Measurements from ENCODE around the gene TMEM11.
"Not testable (repeated sequence)": the region's sequence is repeated elsewhere in the genome, so short reads cannot be mapped to it uniquely, and the experiment has no call there.

Gene TMEM11

DNA sequence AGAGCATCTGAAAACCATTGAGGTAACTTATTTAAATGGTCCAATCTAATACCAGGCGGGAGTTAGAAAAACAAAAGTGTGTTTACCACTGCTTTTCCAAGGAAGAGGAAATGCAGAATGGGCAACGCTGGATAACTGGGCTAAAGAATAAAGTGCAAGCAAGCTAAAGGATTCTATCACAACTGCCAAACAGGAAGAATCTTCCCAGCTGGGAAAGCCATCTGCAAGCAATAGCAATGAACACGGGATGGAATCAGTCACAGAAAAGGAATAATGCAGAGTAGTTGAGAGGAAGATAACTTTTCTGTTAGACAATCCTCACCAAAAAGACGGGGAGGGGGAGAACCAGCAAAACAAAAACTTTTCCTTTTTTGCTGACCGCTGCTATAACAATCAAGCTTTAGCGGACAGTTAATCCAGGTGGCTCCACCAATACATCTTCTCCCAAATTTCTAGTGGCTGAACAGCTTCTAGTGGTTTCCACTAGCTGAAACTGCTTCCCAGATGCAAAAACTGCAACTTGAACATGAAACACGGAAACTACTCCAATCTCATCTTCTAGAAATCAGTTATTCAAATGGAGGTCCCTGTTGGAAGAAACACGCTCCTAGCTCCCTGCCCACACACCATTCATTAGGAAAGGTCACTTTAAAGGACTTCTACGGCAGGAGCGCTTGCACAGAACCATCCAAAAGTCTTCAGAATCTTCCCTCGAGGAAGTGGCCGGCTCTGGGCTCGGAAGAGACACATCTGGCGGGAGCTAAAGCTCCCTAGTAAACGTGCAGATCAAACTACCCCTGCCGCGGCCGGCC lies 929 bp downstream of the TMEM11 start:
- in situ Hi-C loops (cut with MboI; ENCODE audit: low sequenced_read_pairs): no loop called here

DNA sequence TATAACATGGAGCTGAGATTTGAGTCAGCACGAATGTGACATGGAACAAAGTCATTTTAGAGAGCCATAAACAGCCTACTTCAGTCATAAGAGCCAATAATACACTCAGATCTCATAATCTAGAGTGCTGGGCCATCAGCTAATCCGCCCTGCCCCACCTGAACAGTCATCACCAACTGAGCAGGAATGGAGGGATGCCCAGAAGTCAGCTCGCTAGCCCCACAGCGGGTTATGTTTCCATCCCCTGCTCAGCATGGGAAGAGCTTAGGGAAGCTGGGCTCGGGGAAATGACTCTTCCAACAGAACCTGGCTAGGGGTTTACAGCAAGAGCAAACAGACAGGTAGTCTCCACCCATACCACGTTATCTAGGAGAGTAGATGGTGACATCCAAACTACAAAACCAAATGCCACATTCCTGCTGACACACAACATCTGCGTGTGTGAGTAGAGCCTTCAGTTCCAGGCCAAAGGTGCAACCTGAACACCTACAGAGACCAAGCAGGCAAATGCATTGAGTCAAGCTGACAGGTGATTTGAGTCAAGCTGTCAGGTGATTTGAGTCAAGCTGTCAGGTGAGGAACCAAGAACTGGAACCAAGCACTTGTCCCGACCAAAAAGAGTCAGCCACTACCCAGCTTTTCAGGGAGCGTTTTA lies 2.0 kb downstream of the TMEM11 start:
- in situ Hi-C loops (cut with MboI; ENCODE audit: low sequenced_read_pairs): no loop called here

DNA sequence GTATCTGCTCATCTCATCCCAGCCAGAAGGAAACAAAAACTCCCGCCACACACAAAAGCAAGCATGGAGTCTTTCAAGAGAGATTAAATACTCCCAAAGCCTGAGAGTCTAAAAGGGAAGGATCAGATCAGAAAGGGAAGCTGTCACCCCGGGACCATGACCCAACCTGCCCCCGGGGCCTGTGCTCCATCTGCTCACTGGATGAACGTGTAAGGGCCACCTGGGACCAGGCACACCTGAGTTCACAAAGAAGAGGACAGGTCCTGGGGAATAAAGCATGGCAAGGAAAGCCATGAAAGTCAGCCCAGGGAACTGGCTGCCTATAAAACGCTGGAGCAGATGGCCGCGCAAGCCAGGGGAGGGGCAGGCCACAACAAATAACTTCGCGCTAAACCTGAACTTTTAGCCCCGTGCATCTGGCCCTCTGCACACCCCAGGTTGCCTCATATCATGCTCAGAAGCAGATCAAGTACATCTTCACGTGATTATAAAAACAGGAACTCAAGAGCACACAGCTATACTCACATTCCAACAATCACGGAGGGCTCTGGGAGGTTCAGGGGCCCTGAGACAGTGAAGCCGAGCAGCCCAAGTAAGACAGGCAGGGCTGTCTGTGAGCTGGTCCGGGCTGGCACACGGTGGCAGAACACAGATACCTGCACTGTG lies 3.4 kb downstream of the TMEM11 start:
- in situ Hi-C loops (cut with MboI; ENCODE audit: low sequenced_read_pairs): no loop called here

DNA sequence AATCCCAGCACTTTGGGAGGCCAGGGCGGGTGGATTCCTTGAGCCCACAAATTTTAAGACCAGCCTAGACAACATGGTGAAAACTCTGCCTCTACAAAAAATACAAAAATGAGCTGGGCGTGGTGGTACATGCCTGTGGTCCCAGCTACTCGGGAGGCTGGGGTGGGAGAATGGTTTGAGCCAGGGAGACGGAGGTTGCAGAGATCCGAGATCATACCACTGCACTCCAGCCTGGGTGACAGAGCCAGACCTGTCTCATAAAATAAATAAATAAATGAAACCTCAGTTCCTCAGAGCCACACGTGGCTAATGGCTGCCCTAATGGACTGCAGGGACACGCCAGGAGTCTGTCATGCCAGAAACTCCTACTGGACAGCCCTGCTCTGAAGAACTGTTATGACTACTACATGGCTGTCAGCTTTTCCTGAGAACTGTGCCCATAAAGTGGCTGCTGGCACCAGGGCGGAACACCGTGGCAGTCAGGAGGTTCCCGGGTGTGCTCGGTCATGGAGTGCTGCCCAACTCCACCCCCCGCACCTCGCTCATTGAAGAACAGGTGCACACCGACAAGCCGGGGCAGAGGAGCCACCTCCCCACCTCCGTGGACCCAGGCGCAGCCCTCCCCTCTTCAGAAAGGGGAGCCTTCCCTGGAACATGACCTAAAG lies 4.3 kb downstream of the TMEM11 start:
- in situ Hi-C loops (cut with MboI; ENCODE audit: low sequenced_read_pairs): no loop called here

DNA sequence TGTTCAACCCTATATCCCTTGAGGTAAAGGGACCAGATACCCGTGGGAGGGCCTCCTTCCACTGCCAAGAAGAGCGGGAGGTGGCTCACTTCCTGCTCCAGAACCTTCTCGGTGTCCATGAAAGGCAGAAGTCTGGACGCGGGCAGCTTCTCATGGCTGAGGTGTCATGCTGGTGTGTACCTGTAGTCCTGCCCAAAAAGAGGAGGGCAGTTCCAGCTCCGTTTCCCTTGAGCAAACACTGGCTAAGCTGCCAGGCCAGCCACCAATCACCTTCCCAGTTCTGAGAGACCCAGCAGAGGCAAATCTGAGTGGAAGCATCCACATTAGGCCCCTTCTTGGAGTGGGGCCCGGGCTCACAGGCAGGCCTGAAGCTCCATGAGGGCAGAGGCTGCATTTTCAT lies 5.6 kb downstream of the TMEM11 start:
- in situ Hi-C loops (cut with MboI; ENCODE audit: low sequenced_read_pairs): no loop called here

DNA sequence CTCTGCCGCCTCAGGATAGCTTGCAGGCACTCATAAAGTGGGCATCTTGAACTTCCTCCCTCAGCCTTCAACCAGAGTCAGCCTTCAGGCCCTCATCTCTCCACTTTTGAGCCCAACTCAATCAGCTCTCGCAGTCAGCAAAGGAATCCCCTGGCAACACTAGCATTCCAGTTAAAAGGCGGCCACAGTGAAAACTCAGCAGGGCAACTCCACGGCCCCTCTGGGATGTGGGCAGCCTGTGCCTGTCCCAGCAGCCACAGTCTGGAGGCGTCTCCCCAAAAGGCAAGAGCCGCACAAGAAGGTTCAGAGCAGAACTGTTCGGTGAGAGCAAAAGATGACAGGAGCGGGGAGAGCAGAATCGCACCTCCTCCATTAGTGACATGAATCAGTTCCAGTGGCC lies 9.0 kb downstream of the TMEM11 start:
- in situ Hi-C loops (cut with MboI; ENCODE audit: low sequenced_read_pairs): no loop called here

DNA sequence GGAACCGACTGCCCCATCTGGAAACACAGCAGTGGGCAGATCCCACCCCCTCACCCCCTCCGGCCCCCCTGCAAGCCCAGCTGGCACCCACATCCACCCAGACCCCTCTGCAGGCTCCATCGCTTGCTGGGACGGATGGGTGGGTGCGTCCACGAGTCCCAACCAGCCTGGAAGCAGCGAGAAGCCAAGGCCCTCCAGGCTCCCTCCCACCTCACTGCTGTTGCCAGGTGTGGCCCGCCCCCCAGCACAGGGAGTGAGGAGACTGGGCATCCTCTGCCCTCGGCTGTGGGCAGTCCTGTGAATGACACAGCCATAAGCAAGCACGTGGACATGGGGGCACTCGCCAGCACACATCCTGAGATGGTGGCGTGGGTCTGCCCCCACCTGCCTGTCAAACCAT lies 11.4 kb downstream of the TMEM11 start:
- in situ Hi-C loops (cut with MboI; ENCODE audit: low sequenced_read_pairs): no loop called here

DNA sequence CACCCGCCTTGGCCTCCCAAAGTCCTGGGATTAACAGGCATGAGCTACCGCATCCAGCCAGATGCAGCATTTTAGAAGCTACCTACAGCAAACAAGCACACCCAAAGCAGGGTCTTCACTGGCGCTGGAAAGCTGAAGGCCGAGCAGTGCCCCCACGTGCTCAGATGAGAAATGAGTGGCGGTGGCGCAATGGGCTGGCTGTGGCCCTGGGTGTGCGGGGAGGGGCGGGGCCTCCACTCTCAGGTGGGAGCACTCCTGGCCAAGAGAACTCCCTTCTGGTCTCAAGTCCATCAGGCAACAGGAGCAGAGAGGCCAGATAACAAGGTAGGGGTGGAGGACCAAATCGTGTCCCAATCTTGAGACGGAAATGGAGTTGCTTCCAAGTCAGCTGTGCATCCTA lies 12.1 kb downstream of the TMEM11 start:
- in situ Hi-C loops (cut with MboI; ENCODE audit: low sequenced_read_pairs): no loop called here

DNA sequence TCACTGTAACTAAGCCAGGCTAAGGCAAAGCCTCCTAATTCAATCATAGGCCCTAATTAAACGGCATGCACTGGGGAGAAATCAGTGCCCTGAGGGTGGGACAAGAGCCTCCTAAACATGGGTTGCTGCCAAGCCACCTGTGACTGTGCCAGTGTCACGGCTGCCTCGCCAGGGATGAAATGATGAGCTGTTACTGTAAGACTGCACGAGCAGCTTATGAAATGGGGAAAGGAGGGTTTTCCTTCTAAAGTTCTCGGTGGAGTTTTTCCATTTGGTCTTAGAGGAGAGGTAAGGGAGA lies 12.7 kb downstream of the TMEM11 start:
- in situ Hi-C loops (cut with MboI; ENCODE audit: low sequenced_read_pairs): no loop called here

DNA sequence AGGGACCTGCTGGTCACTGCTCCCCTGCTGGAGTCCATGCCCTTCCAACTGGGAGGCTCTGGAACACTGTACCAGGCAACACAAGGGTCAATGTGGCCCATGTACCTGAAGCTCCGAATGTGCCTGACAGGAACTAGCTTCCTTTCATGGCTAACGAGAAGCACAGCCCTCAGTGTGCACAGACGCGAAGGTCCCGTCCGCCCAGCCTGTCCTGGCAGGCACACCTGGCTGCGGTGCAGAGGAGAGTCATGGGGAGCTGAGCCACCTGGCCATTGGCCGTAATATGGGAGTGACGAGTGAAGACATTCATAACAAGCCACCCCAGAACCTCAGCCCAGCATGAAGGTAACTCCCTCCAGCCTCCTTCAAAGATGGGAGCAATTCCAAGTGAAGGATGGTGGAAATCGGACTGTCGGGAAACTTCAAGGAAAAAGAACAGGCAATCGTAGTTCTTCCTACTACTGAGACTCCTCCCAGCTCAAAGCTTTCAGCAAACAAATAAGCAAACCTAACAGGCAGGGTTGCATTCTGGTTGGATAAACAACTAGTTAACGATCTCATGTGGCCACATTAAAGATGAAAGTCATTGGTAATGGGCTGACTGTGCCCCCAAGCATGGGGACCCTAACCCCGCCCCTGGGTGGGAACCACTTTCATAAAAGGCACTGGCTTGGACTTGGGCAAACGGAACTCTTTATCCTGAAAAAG lies 13.2 kb downstream of the TMEM11 start:
- in situ Hi-C loops (cut with MboI; ENCODE audit: low sequenced_read_pairs): no loop called here

DNA sequence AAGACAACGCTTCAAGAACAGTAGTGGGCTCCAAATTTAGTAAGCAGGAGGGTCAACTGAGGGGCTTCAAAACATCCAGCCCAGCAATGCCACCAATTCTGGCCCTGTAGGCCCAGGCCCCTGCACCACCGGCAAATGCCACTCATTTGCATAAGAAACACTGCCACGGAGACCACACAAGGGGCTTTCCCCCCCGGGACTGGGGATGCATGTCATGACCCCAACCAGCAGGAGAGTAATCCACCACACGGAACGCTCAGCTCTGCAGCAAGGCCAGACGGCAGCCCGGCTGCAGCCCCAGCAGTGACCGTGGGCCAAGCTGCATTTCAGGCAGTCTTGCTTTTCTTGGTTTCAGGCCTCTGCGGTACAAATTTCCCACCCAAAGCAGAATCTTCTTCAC lies 14.1 kb downstream of the TMEM11 start:
- in situ Hi-C loops (cut with MboI; ENCODE audit: low sequenced_read_pairs): no loop called here

DNA sequence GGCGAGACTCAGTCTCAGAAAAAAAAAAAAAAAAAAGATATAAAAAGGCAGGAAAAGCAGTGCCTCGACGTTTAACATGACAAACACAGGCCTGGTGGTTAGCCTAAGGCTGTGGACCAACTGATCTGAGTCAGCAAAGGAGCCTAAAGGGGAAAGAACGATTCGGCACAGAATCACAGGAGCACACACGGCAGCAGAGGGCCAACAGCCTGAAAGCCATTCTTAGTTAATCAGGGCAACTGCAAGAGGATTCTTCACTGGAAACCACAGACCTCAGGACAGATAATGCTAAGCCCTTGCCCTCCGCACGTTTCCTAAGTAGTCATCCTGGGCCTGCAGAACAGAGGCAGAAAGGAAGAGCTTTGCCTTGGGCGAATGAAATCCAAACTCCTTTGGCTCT lies 14.7 kb downstream of the TMEM11 start:
- in situ Hi-C loops (cut with MboI; ENCODE audit: low sequenced_read_pairs): no loop called here

DNA sequence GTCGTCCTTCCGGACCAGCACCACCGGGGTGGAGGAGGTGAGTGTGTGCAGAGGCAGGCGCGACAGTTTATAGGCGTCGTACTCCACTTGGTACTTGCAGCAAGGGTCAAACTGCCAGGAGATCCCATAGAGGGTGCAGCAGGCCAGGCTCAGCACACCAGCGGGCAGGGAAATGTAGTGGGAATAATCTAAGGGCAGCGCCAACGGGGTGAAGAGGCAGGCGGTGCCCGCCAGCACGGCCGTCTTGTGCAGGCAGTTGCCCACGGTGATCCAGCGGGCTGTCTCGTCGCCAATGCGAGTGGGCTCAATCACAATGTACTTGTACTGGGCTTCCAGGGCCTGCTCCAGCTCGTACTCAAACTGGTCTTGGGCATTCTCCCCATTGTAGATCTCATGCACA lies 15.6 kb downstream of the TMEM11 start:
- in situ Hi-C loops (cut with MboI; ENCODE audit: low sequenced_read_pairs): no loop called here

DNA sequence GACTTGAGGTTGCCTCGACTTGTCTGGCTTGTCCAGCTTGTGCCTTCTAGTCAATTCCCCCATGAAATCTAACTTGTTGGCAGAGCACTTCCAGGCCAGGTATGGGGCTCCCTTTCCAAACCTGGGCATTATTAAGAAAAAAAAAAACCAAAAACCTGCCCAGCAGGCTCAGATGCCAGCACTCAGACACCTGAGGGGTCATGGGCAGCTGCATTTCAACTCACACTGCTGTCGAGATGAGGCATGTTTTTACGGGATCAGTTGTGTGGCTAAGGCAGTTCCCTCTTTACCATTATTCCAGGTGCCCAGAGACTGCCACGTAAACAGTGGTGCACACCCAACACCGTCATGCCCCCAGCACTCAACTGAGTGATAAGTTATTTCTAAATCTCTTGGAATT lies 17.8 kb downstream of the TMEM11 start:
- in situ Hi-C loops (cut with MboI; ENCODE audit: low sequenced_read_pairs): no loop called here

DNA sequence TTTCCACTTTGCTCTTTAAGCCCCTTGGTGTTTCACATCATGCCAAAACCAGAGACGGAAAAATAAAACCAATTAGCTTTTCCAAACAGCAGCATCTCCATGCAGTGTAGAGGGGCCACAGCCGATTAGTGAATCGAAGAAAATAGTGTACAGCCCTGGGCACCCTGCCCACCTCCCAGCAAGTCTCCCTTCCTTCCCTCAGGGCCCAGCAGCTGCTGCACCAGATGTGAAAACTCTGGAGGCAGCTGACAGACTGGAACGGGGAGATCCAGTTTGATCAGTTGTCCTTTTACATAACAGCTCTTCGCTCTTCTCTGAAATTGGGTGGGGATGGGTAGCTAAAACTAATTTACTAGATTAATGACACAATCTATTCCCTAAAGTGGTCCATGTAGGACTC lies 19.3 kb downstream of the TMEM11 start:
- in situ Hi-C loops (cut with MboI; ENCODE audit: low sequenced_read_pairs): no loop called here

DNA sequence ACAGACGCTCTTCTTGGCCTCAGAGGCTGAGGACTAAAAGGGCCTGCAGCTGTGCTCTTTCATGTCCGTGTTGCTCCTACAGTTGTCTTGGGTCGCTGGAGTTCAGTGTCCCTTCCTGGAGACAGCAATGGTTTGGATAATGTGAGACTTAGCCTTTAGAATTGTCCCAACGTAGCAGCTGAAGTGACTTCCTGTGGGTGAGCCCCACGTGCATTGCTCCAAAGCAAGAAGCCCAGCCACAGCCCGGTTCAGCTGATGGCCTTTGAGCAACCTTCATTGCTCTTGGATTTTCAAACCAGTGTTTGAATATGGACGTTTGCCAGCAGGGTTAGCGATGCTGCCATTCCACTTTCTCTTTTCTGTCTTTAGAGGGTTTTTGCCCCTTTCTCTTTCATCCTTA lies 19.7 kb downstream of the TMEM11 start:
- in situ Hi-C loops (cut with MboI; ENCODE audit: low sequenced_read_pairs): no loop called here

DNA sequence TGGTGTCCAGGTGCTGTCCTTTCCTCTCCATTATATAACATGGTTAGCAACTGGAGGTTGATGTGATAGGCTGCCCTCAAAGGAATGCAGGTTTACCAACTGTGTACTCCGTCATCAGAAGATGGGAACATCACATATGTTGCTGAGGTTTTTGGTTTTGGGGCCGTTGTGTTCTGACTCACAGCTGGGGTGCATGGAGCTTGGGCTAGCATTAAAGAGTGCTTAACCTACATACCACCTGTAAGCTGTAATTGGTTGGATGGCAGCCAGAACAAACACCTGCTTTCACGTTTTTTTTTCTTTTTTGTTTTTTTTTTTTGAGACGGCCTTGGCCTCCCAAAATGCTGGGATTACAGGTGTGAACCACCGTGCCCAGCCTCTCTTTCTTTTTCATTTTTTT lies 20.9 kb downstream of the TMEM11 start:
- in situ Hi-C loops (cut with MboI; ENCODE audit: low sequenced_read_pairs): no loop called here

DNA sequence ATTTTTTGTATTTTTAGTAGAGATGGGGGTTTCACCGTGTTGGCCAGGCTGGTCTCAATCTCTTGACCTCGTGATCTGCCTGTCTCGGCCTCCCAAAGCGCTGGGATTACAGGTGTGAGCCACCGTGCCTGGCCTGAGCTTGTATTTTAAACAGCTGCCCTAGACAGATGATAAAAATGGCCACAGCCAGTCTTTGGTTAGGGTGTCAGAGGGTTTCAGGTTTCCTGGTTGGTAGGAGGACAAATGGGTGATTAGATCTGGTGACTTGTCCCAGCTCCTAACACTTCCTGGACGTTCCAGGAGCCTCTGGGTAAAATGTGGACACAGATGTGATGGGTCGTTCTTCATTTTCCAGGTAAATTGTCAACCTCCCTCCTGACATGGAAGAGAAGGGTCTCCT lies 21.5 kb downstream of the TMEM11 start:
- in situ Hi-C loops (cut with MboI; ENCODE audit: low sequenced_read_pairs): not testable (repeated sequence)

DNA sequence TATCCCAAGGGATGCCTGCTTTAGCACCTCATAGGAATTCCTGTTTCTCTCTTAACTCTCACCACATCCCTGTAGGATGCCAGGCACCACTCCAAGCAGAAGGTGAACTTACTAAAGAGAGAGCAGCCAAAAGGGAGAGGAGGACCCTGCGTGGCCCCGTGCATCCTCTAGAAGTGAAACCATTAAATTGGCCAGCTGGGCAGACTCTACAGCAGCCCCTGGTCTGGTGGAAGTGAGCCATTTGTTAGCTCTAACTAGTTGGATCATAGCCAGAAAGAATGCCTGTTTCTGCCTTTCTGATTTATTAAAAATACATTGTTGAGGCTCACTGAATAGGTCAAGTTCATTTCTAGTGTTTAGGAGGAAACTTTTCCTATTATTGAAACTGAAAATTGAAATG lies 22.3 kb downstream of the TMEM11 start:
- in situ Hi-C loops (cut with MboI; ENCODE audit: low sequenced_read_pairs): no loop called here

DNA sequence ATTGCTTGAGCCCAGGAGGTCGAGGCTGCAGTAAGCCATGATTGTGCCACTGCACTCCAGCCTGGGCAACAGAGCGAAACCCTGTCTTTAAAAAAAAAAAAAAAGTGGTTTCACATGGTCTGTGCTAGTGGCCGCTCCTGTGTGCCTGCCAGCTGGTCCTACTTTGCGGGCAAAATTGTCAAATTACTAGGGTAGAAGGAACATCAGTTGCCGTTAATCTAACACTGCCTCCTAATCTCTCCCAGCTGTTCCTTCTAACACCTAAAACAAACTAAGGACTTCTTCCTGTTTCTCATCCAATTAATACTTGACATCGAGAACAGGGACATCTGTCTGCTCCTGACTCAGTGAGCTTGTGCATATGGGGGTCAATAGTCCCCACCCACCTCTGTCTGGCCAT lies 23.9 kb downstream of the TMEM11 start:
- in situ Hi-C loops (cut with MboI; ENCODE audit: low sequenced_read_pairs): no loop called here

DNA sequence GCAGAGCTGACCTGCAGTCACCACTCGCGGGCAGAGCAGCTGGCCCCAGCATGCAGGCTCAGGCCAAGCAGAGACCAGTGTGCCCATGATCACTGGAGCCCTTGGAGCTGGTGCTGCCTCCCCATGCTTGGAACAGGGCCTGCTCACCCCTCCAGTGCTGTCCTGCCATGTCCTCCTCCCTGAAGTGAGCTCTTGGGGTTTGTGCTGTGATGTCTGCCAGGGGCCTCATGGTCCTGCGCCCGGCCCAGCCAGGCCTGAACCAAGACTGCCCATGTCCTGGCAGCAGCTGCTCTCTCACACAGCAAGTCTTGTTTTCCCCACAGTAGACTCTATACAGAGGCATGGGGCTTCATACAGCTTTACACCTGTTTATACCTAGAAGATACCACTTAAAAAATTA lies 24.6 kb downstream of the TMEM11 start:
- in situ Hi-C loops (cut with MboI; ENCODE audit: low sequenced_read_pairs): no loop called here
